Cardiac septum (tissue), 1 donor: ENCODE results near the gene TBC1D8. TPM values are rescaled to one million over a fixed set of nuclear protein-coding genes. Genes with fewer than 3 reads are reported as not detected.

ENCODE experiments used
- DNase-seq: peaks from one replicate; pipeline ENCODE4 v3.0.0-alpha.2; 2020; ENCODE audit warnings: low spot score
- intact Hi-C: fragments of 100-400 bp; cut with DNase I; formaldehyde crosslinking; loops from one replicate; pipeline ENCODE4 v1.14.0; 2022
- total RNA-seq: library from RNA; stranded (reverse); fragmentation: NEBNext Ultra II Directional; extraction: Animal tissue kit (Norgen Biotek cat#: 25700); gene quantifications from one replicate; pipeline ENCODE4 v1.2.1, GENCODE V29; 2021
- donor health status: DM: no; HTN: no; CAD: no.

Gene TBC1D8
- total RNA-seq, 1 donor from 2014 or later = 52.3 TPM

- intact Hi-C loops = no loop called here
- no peak for DNase-seq
Observed at GRCh38 chr2:100974712-100975520, 176.3 kb downstream of the TBC1D8 start.

GRCh38 chr2:100972452-100972851 is 178.7 kb downstream of the TBC1D8 start:
- intact Hi-C loops = no loop called here
- DNase-seq = no peak

GRCh38 chr2:100971221-100971620 is 180.0 kb downstream of the TBC1D8 start:
- intact Hi-C loops = no loop called here
- DNase-seq = no peak

GRCh38 chr2:100969998-100970397 is 181.2 kb downstream of the TBC1D8 start:
- no peak for DNase-seq
- intact Hi-C loops = no loop called here

- intact Hi-C loops = no loop called here
- no peak for DNase-seq
Observed at GRCh38 chr2:100968146-100969145, 182.7 kb downstream of the TBC1D8 start.

- no peak for DNase-seq
- intact Hi-C loops = no loop called here
Observed at GRCh38 chr2:100967716-100968115, 183.5 kb downstream of the TBC1D8 start.

GRCh38 chr2:100965596-100965995 is 185.6 kb downstream of the TBC1D8 start:
- intact Hi-C loops = no loop called here
- DNase-seq = no peak

- no peak for DNase-seq
- intact Hi-C loops = no loop called here
Observed at GRCh38 chr2:100964681-100965169, 186.5 kb downstream of the TBC1D8 start.

GRCh38 chr2:100964222-100964621 is 187.0 kb downstream of the TBC1D8 start:
- intact Hi-C loops = no loop called here
- no peak for DNase-seq

- intact Hi-C loops = no loop called here
- no peak for DNase-seq
Observed at GRCh38 chr2:100963026-100963375, 188.2 kb downstream of the TBC1D8 start.

- intact Hi-C loops = no loop called here
Observed at GRCh38 chr2:100962366-100963025, 188.7 kb downstream of the TBC1D8 start.

GRCh38 chr2:100960688-100961087 is 190.5 kb downstream of the TBC1D8 start:
- DNase-seq = no peak
- intact Hi-C loops = no loop called here

More at GRCh38 chr2:100962366-100963025, 188.7 kb downstream of the TBC1D8 start:
- DNase-seq = no peak

GRCh38 chr2:100959225-100959880 is 191.8 kb downstream of the TBC1D8 start:
- intact Hi-C loops = no loop called here
- DNase-seq = no peak

GRCh38 chr2:100957996-100958653 is 193.1 kb downstream of the TBC1D8 start:
- no peak for DNase-seq
- intact Hi-C loops = no loop called here

Other genes with a start within 250 kb of the TBC1D8 start
- 649 TPM for gene RPL31, start 149.1 kb downstream of the TBC1D8 start, total RNA-seq
- gene CNOT11, start 101.5 kb upstream of the TBC1D8 start, total RNA-seq = 46.2 TPM
- gene RNF149, start 157.3 kb upstream of the TBC1D8 start, total RNA-seq = 22.1 TPM
- 0.81 TPM for gene CREG2, start 236.1 kb upstream of the TBC1D8 start, total RNA-seq